Left renal cortex interstitium (tissue), 4 donors: ENCODE results near the gene BSDC1. TPM values are rescaled to one million over a fixed set of nuclear protein-coding genes. Genes with fewer than 3 reads are reported as not detected.

Experiments used
- polyA plus RNA-seq, 4 donors: library from polyadenylated mRNA; unstranded; fragments of 120-200 nt; gene quantifications; one replicate each; pipeline ENCODE4 v1.2.1, GENCODE V29; 2013; ENCODE audit not compliant: insufficient read length in 4 of 4

Gene BSDC1
- polyA plus RNA-seq, 4 donors, result 60.6 to 69.4 (median 63.3) TPM

Other genes starting within 250 kb of the BSDC1 start
- 10 to 100 TPM; 43.3 to 49.8 (median 45.9) TPM for gene TXLNA, start 214.8 kb downstream of the BSDC1 start, polyA plus RNA-seq
- 10 to 100 TPM; 21.0 to 30.9 (median 27.7) TPM for gene CCDC28B, start 193.8 kb downstream of the BSDC1 start, polyA plus RNA-seq
- gene IQCC, start 188.8 kb downstream of the BSDC1 start, polyA plus RNA-seq, result 10 to 100 TPM in 2 of 4 donors, 1 to 10 TPM in 2; 6.8 to 10.7 (median 8.7) TPM
- 1 to 10 TPM in 2 of 4 donors, under 1 TPM in 2; 0.21 to 2.4 (median 1.4) TPM for gene DCDC2B, start 185.4 kb downstream of the BSDC1 start, polyA plus RNA-seq
- gene TMEM234, start 172.1 kb downstream of the BSDC1 start, polyA plus RNA-seq, result 10 to 100 TPM; 20.2 to 32.3 (median 27.1) TPM
- 100 to 1,000 TPM; 147 to 179 (median 174) TPM for gene EIF3I, start 172.0 kb downstream of the BSDC1 start, polyA plus RNA-seq
- gene FAM167B, start 147.2 kb downstream of the BSDC1 start, polyA plus RNA-seq, result 10 to 100 TPM in 2 of 4 donors, 1 to 10 TPM in 2; 8.6 to 12.5 (median 10.0) TPM
- gene LCK, start 143.2 kb downstream of the BSDC1 start, polyA plus RNA-seq, result 1 to 10 TPM; 4.3 to 6.9 (median 6.1) TPM
- 100 to 1,000 TPM; 159 to 219 (median 180) TPM for gene HDAC1, start 102.4 kb downstream of the BSDC1 start, polyA plus RNA-seq
- 100 to 1,000 TPM; 389 to 551 (median 440) TPM for gene MARCKSL1, start 58.2 kb downstream of the BSDC1 start, polyA plus RNA-seq
- 10 to 100 TPM in 1 of 4 donors, 1 to 10 TPM in 3; 2.8 to 10.6 (median 8.5) TPM for gene FAM229A, start 32.0 kb downstream of the BSDC1 start, polyA plus RNA-seq
- 1 to 10 TPM; 2.0 to 9.1 (median 5.1) TPM for gene TSSK3, start 31.9 kb downstream of the BSDC1 start, polyA plus RNA-seq
- gene ZBTB8B, start 70.6 kb upstream of the BSDC1 start, polyA plus RNA-seq, result 1 to 10 TPM in 2 of 4 donors, under 1 TPM in 2; 0.73 to 2.1 (median 1.4) TPM
- 10 to 100 TPM; 15.1 to 19.8 (median 16.1) TPM for gene ZBTB8A, start 145.0 kb upstream of the BSDC1 start, polyA plus RNA-seq